GM13977 (cell line): ENCODE data around the gene PDZD7.

Source experiments
- DNase-seq: peaks from one replicate; pipeline ENCODE4 v3.0.0; 2012; ENCODE audit warnings: low spot score
- in situ Hi-C: fragments of 300-500 bp; cut with MboI; formaldehyde crosslinking; loops from one replicate; pipeline ENCODE4 v1.12.0; 2022; ENCODE audit warnings: low sequenced_read_pairs, low pct_unique_long_range_greater_than_20kb, mixed read lengths, inconsistent platforms; ENCODE audit not compliant: unreplicated experiment
- TF ChIP-seq, protein P1 (sequence below): IDR thresholded peaks from 2 replicates; pipeline ENCODE4 v1.5.1; 2012; ENCODE audit warnings: mild to moderate bottlenecking, control low read depth; ENCODE audit not compliant: insufficient read depth; ENCODE audit errors: extremely low read depth, missing control alignments

PDZD7 gene

GRCh38 chr10:101047961-101048892 lies 17.3 kb upstream of the PDZD7 start:
- in situ Hi-C loops, result no loop called here

GRCh38 chr10:101047268-101047667 lies 16.3 kb upstream of the PDZD7 start:
- TF ChIP-seq, protein P1, sequence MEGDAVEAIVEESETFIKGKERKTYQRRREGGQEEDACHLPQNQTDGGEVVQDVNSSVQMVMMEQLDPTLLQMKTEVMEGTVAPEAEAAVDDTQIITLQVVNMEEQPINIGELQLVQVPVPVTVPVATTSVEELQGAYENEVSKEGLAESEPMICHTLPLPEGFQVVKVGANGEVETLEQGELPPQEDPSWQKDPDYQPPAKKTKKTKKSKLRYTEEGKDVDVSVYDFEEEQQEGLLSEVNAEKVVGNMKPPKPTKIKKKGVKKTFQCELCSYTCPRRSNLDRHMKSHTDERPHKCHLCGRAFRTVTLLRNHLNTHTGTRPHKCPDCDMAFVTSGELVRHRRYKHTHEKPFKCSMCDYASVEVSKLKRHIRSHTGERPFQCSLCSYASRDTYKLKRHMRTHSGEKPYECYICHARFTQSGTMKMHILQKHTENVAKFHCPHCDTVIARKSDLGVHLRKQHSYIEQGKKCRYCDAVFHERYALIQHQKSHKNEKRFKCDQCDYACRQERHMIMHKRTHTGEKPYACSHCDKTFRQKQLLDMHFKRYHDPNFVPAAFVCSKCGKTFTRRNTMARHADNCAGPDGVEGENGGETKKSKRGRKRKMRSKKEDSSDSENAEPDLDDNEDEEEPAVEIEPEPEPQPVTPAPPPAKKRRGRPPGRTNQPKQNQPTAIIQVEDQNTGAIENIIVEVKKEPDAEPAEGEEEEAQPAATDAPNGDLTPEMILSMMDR, result no peak
- no peak for DNase-seq
- in situ Hi-C loops, result no loop called here

More at GRCh38 chr10:101047961-101048892, 17.3 kb upstream of the PDZD7 start:
- TF ChIP-seq, protein P1, result no peak
- DNase-seq, result peak; percentile 37

GRCh38 chr10:101046332-101047238 lies 15.7 kb upstream of the PDZD7 start:
- no peak for DNase-seq
- TF ChIP-seq, protein P1, result no peak
- in situ Hi-C loops, result no loop called here

DNA sequence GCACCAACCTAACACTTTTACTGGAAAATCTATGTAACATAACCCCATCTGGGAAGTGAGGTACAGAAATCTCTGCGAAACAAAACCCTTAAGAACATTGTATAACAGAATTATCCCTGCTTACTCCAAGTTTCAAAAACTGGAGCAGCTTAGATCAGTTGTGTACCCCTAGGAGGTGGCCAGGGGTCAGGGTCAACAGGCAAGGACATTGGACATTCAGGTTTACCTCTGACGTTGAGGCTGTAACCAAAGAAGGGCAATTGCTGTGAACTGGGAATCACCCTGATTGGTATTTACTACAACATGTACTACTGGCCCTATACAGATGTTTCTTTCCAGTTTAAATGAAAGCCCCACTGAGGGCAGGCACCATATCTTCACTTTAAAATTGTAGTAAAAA lies 13.2 kb upstream of the PDZD7 start:
- TF ChIP-seq, protein P1, result no peak
- DNase-seq, result no peak
- in situ Hi-C loops, result no loop called here

- DNase-seq, result no peak
- TF ChIP-seq, protein P1, result no peak
- in situ Hi-C loops, result no loop called here
Observed at GRCh38 chr10:101043363-101043707, 12.4 kb upstream of the PDZD7 start.

DNA sequence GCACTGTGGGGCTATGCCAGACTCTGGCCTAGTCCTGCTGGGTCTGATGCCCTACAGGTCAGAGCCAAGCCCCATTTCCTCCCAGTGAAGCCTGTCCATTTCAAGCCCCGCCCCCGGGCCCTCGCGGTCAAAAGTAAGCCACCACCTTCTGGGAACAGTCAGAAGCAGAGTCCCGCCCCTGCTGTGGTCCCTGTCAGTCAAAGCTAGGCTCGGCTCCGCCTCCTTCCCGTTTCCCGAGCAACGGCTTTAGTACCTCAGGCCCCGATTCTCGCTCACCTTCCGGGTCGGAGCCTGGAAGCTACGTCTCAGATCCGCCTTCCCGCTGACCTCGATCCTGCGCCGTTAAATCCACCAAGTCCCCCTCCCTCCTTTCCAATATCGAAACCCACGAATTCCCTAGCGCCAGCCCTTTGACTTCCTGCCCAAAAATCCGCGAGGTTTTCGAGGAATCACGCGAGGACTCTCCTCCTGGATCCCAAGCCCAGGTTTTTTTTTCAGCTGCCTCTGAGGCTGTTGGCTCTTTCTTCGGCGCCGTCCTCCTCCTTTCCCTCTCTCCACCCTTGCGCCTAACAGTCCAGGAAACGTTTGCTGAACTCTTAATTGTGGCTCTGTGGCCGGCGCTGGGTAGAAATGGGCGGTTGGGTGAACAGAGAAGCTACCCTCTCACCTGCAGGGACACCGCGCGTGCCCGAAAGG lies 11.9 kb upstream of the PDZD7 start:
- TF ChIP-seq, protein P1, result no peak
- peak; percentile 95 for DNase-seq
- in situ Hi-C loops, result no loop called here
